ENCODE results near the gene CLSTN2.

Gene CLSTN2

DNA sequence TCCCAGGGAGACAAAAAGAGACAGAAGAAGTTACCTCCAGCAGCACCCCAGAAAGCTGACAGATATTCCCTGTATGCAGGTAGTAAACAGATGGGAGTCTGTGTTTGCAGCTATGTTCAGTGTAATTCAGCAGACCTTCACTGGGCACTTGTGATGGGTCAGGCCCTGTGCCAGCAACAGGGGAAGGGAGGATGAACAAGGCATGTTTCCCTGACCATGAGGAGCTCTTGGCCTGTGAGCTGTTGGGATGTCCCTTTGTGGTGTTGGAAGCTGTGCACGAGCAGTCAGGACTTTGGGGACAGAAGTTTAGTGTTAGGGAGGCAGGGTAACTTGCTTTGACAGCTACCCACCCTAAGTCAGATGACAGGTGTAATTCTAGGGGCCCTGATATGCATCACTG lies 636.9 kb downstream of the CLSTN2 start:
- no peak overlapping the region for H3K27ac Mint-ChIP-seq
- H3K4me1 Mint-ChIP-seq (ENCODE audit: low read depth), result no peaks in the 10 kb centered on the region
- no peak overlapping the region for H3K4me3 Mint-ChIP-seq
- no peaks in the 10 kb centered on the region for H3K27me3 Mint-ChIP-seq
- no peaks in the 10 kb centered on the region for H3K36me3 Mint-ChIP-seq
- no peaks in the 10 kb centered on the region for H3K9me3 Mint-ChIP-seq (ENCODE audit: low read depth)

DNA sequence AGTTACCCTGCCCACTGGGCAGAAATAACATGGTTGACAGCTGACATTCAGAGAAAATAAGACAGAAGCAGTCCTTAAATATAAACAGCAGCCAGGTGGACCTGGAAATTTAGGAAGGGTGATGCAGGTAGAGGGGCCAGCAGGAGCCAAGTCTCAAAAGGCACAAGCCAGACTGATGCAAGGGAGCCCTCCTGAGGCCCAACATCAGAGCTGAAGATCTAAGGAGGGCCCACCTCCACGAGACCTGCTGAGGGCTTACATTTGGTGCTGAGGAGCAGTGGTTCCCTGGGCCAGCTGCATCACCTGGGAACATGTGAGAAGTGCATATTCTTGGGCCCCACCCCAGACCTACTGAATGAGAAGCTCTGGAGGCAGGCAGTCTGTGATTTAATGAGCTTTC lies 637.3 kb downstream of the CLSTN2 start:
- Mint-ChIP-seq H3K9me3 (ENCODE audit: low read depth) (no peaks in the 10 kb centered on the region), H3K27ac (no peak overlapping the region), H3K4me1 (ENCODE audit: low read depth) (no peaks in the 10 kb centered on the region), H3K36me3 (no peaks in the 10 kb centered on the region), H3K4me3 (no peak overlapping the region), H3K27me3 (no peaks in the 10 kb centered on the region)

DNA sequence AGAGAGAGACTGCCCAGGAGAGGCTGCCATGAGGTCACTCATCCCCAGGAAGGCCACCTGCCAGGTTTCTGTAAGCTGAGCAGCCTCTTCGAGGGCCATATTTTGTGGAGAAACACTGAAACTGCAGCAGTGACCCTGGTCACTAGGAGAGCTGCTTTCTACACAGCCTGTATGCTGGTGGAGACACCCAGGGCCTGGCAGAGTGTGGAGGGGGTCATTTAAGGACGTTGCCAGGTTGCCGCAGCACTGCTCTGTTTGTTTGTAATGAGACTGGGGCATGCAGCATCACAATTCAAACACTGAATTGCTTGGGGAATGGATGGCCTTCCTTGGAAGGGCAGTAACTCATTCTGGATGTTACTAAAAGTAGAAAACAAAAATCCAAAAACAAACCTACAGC lies 638.0 kb downstream of the CLSTN2 start:
- H3K27ac Mint-ChIP-seq, result no peak overlapping the region
- H3K27me3 Mint-ChIP-seq, result no peaks in the 10 kb centered on the region
- H3K36me3 Mint-ChIP-seq, result no peaks in the 10 kb centered on the region
- H3K4me1 Mint-ChIP-seq (ENCODE audit: low read depth), result no peaks in the 10 kb centered on the region
- H3K4me3 Mint-ChIP-seq, result no peak overlapping the region
- H3K9me3 Mint-ChIP-seq (ENCODE audit: low read depth), result no peaks in the 10 kb centered on the region

DNA sequence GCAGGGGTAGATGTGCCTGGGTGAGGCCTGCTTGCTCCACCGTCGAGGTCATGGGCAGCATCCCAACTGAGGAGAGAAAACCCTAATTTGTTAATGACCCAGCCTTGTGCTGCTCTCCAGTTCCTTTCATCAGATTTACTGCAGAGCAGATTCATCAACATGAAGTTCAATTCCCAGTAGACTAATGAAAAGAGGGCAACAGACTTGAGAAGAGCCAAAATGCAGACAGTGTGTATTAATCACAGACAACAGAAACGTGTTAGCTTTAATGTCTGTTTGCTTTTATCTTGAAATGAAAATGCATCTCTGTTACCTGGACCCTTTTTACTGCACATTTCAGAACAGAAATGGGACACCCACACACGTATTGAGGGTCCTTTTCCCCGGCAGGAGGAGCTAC lies 639.4 kb downstream of the CLSTN2 start:
- Mint-ChIP-seq H3K9me3 (ENCODE audit: low read depth) (no peaks in the 10 kb centered on the region), H3K27ac (no peak overlapping the region), H3K27me3 (no peaks in the 10 kb centered on the region), H3K4me1 (ENCODE audit: low read depth) (no peaks in the 10 kb centered on the region), H3K36me3 (no peaks in the 10 kb centered on the region), H3K4me3 (no peak overlapping the region)

DNA sequence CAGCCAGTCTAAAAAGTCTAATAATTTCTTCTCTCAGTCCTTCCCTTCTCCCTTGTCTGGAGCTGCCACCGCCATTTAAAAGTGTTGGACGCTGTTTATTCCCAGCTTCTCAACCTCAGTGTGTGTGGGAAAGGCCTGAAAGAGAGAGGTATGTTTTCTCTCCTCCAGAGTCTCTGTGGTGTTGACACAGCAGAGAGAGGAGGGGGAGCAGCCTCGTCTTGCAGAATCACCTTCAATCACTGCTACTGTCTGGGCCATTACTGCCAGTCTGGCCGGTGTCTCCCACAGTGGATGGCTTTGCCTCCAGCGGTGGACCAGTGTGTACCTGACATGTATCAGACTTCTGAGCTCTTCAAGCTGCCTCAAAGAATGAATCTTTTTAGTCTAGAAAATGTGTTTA lies 641.5 kb downstream of the CLSTN2 start:
- no peak overlapping the region for H3K27ac Mint-ChIP-seq
- no peak overlapping the region for H3K4me3 Mint-ChIP-seq
- H3K36me3 Mint-ChIP-seq, result no peaks in the 10 kb centered on the region
- peaks cover 6% of the 10 kb centered on the region for H3K27me3 Mint-ChIP-seq
- H3K4me1 Mint-ChIP-seq (ENCODE audit: low read depth), result no peaks in the 10 kb centered on the region
- H3K9me3 Mint-ChIP-seq (ENCODE audit: low read depth), result no peaks in the 10 kb centered on the region

DNA sequence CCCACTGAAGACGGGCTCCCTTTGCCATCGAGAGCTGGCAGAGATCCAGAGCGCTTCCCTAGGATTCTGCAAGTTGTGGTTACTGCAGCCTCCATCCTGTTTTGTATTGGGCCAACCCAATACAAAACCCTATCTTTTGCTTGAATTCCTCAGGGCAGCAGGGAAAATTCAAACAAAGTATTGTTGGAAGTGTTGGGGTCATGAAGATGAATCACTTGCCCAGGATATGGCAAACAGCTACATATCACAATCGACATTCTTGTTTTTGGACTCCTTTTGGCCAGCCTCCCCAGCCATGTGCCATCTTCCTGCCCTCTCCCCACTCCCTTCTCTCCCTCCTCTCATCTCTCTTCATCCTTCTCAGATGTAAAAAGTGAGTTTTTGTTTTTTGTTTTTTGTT lies 642.9 kb downstream of the CLSTN2 start:
- Mint-ChIP-seq H3K27me3 (peaks cover 6% of the 10 kb centered on the region), H3K9me3 (ENCODE audit: low read depth) (no peaks in the 10 kb centered on the region), H3K27ac (no peak overlapping the region), H3K36me3 (no peaks in the 10 kb centered on the region), H3K4me3 (no peak overlapping the region), H3K4me1 (ENCODE audit: low read depth) (no peaks in the 10 kb centered on the region)

DNA sequence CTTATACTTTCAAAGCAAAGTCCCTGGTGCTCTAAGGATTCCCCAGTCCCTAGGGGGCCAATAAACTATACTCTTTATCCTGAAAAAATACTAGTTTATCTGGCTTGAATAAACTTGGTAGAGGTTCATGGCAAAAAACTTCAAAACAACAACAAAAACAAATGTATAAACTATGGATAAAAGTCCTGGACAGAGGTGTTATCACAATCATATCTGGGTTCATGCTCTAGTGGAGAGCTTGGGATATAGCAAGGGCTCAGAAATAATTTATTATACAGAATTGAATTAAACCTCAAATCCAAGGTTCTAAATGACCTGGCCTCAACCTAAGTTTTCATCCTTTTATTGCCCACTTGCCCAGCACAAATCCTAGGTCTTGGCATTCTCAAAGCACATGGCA lies 644.3 kb downstream of the CLSTN2 start:
- Mint-ChIP-seq H3K4me1 (ENCODE audit: low read depth) (no peaks in the 10 kb centered on the region), H3K4me3 (no peak overlapping the region), H3K27me3 (peaks cover 8% of the 10 kb centered on the region), H3K9me3 (ENCODE audit: low read depth) (no peaks in the 10 kb centered on the region), H3K27ac (no peak overlapping the region), H3K36me3 (no peaks in the 10 kb centered on the region)

DNA sequence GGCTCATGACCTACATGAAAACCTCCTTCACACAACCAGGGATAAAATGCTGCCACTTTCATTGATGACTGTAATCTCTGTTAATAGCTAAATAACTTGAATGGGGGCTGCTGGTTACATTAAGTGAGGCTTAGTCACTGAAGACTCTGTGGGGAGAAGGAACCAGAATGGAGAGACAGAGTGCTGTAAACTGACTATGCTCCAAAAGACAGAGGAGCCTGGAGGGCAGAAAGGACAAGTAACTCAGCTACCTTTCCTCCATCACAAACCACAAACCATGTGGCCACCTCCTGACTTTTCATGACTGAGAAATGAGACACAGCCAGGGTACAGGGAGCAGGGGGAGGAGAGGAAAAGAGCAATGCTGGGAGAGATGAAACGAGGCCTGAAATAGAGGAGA lies 645.8 kb downstream of the CLSTN2 start:
- Mint-ChIP-seq H3K4me3 (no peak overlapping the region), H3K36me3 (no peaks in the 10 kb centered on the region), H3K27me3 (peaks cover 9% of the 10 kb centered on the region), H3K4me1 (ENCODE audit: low read depth) (no peaks in the 10 kb centered on the region), H3K27ac (no peak overlapping the region), H3K9me3 (ENCODE audit: low read depth) (no peaks in the 10 kb centered on the region)

DNA sequence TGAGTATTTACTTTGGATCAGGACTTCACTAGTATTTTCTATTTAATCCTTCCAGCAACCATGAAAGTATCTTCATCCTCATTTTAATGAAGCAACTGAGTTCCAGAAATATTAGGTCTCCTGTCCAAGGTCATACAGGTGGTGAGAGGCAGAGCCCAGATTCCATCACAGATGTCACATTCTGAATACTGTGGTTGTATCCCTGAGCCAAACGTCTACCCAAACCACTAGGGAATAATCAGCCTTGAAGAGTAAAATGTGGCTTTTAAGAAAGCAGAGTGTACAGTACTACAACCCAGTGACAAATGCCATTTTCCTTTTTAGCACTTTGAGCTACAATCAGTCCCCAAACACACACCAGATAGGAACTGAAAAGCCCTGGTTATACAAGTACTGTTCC lies 649.6 kb downstream of the CLSTN2 start:
- no peaks in the 10 kb centered on the region for H3K4me1 Mint-ChIP-seq (ENCODE audit: low read depth)
- no peaks in the 10 kb centered on the region for H3K9me3 Mint-ChIP-seq (ENCODE audit: low read depth)
- H3K36me3 Mint-ChIP-seq, result no peaks in the 10 kb centered on the region
- H3K27me3 Mint-ChIP-seq, result peaks cover 10% of the 10 kb centered on the region
- no peak overlapping the region for H3K4me3 Mint-ChIP-seq
- no peak overlapping the region for H3K27ac Mint-ChIP-seq

DNA sequence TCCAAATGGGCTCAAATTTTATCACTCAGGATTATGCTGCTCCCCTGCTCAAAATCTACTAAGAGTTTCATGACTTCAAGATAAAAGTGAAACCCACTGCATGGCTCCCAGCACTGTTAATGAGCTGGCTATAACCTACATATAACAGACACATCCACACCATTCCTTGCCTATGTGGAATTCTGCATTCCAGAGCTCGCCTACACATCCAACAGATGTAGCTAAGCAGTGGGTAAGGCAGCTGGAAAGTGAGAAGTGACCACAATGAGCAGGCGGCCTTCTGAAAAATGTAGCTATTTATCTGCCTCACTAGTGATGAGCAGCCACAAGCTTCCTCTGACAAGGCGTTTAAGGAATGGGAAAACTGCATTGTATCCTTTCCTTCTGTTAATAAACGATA lies 650.8 kb downstream of the CLSTN2 start:
- H3K4me3 Mint-ChIP-seq, result no peak overlapping the region
- no peak overlapping the region for H3K27ac Mint-ChIP-seq
- no peaks in the 10 kb centered on the region for H3K9me3 Mint-ChIP-seq (ENCODE audit: low read depth)
- no peaks in the 10 kb centered on the region for H3K4me1 Mint-ChIP-seq (ENCODE audit: low read depth)
- H3K36me3 Mint-ChIP-seq, result no peaks in the 10 kb centered on the region
- peaks cover 7% of the 10 kb centered on the region for H3K27me3 Mint-ChIP-seq

DNA sequence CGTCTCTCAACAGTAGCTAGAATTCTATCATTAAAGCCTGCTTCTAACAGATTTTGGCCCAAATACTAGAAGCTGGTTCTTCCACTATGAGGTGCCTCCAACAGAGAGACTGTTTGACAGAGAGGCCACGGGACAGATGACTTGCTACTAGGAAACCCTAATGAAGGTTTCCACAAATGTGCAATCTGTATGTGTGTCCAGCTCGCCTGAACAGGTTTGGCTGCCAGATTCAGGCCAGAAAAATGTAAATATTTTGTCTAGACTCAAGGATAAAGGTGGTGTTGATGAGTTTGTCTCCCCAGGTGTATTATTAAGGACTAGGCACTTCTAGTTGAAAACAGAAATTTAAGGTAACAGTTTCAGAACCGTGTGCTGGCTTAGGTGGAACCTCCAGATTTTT lies 651.3 kb downstream of the CLSTN2 start:
- Mint-ChIP-seq H3K4me1 (ENCODE audit: low read depth) (no peaks in the 10 kb centered on the region), H3K4me3 (no peak overlapping the region), H3K9me3 (ENCODE audit: low read depth) (no peaks in the 10 kb centered on the region), H3K27ac (no peak overlapping the region), H3K27me3 (peaks cover 6% of the 10 kb centered on the region), H3K36me3 (no peaks in the 10 kb centered on the region)

DNA sequence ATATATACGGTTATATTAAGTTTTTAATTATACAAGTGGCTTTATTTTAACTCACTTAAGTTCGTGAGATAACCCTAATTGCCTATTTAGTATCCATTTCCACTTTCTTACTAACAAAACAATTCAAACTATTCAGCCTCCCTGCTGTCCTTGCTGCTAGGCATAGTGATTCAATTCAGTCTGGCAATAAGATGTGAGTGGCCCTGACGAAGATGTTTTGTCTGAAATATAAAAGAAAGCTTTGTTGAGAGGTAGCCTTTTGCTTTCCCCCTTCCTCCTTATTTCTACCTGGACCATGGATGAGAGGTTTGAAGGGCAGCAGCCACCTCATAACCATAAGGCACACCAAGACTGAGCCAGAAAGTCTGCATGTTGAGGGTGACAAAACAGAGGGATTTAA lies 653.6 kb downstream of the CLSTN2 start:
- H3K27me3 Mint-ChIP-seq, result peaks cover 9% of the 10 kb centered on the region
- H3K4me3 Mint-ChIP-seq, result no peak overlapping the region
- no peaks in the 10 kb centered on the region for H3K9me3 Mint-ChIP-seq (ENCODE audit: low read depth)
- no peak overlapping the region for H3K27ac Mint-ChIP-seq
- H3K36me3 Mint-ChIP-seq, result no peaks in the 10 kb centered on the region
- H3K4me1 Mint-ChIP-seq (ENCODE audit: low read depth), result no peaks in the 10 kb centered on the region

DNA sequence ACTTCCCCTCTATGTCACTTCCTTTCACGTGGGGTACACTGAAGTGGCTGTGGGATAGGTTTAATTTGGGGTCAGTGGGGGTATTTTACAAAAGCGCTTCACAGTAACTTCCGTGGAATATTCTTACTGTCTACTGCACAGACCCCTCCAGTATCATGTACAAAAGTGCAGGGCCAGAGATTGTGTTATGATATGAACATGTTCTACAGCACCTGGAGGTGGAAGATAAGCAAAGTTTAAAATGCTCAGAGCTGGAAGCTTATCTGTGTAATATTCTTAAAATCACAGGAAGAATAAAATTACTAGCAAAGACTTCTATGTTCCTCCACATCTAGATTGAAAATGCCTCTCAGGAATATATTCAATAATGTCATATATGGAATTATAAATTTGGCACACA lies 658.8 kb downstream of the CLSTN2 start:
- H3K27ac Mint-ChIP-seq, result no peak overlapping the region

DNA sequence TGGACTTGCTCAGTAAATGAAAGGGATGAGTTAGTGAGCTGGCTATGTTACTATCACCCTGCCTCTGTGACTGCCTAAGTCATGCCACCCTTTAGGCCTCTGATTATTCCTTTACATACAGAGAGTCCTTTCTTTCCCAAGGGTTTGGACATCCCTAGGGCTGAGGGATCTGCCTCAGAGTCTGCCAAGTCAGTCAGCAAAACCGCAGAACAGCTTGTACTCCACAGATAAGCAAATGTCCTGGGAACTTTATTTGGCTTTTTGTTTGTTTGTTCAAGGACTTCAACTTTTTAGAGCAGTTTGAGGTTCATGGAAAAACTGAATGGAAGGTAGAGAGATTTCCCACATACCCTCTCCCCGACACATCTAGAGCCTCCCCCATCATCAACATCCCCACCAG lies 660.3 kb downstream of the CLSTN2 start:
- Mint-ChIP-seq H3K9me3 (ENCODE audit: low read depth) (no peaks in the 10 kb centered on the region), H3K27ac (no peak overlapping the region), H3K36me3 (no peaks in the 10 kb centered on the region), H3K4me3 (no peak overlapping the region), H3K4me1 (ENCODE audit: low read depth) (no peaks in the 10 kb centered on the region), H3K27me3 (peaks cover 3% of the 10 kb centered on the region)

More for the DNA sequence above, 658.8 kb downstream of the CLSTN2 start:
- peaks cover 4% of the 10 kb centered on the region for H3K27me3 Mint-ChIP-seq
- H3K36me3 Mint-ChIP-seq, result no peaks in the 10 kb centered on the region
- no peaks in the 10 kb centered on the region for H3K4me1 Mint-ChIP-seq (ENCODE audit: low read depth)
- no peaks in the 10 kb centered on the region for H3K9me3 Mint-ChIP-seq (ENCODE audit: low read depth)
- no peak overlapping the region for H3K4me3 Mint-ChIP-seq

DNA sequence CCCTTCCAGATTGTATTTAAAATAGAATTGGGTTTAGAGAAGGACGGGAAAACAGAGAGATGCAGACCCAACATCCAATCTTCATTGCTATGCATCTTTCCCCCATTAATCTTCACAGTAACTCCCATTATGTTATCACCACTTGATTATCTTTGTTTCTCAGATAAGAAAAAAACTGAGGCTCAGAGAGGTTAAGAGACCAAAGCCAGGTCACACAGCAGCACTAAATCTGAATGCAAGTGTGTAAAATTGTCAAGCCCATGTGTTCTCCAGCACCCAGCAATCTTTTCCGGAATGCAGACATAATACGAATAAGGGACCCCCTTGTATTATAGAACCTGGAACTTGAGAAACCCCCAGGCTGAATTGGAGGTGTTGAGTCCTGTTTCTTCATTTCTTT lies 662.4 kb downstream of the CLSTN2 start:
- no peaks in the 10 kb centered on the region for H3K4me1 Mint-ChIP-seq (ENCODE audit: low read depth)
- H3K9me3 Mint-ChIP-seq (ENCODE audit: low read depth), result no peaks in the 10 kb centered on the region
- no peaks in the 10 kb centered on the region for H3K36me3 Mint-ChIP-seq
- peaks cover 3% of the 10 kb centered on the region for H3K27me3 Mint-ChIP-seq
- no peak overlapping the region for H3K4me3 Mint-ChIP-seq
- no peak overlapping the region for H3K27ac Mint-ChIP-seq

DNA sequence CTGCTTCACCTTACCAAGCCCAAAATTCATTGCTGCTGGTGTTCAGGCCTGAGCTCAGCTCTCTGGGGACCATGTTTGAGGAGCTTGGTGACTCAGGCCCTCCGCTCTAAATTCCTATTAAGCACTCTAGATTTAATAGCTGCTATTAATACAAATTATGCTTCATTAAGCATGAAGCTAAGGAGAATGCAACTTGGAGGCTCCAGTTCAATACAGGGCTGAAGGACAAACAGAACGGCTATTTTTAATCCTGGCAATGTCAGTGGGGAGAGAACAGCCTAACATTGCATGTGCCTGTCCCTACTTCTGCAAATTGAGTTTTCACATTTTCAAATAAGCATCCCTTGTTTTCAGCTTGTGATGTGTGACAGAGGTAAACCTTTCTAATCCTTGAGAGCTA lies 662.8 kb downstream of the CLSTN2 start:
- Mint-ChIP-seq H3K36me3 (no peaks in the 10 kb centered on the region), H3K27me3 (no peaks in the 10 kb centered on the region), H3K4me1 (ENCODE audit: low read depth) (no peaks in the 10 kb centered on the region), H3K9me3 (ENCODE audit: low read depth) (no peaks in the 10 kb centered on the region), H3K27ac (no peak overlapping the region), H3K4me3 (no peak overlapping the region)

DNA sequence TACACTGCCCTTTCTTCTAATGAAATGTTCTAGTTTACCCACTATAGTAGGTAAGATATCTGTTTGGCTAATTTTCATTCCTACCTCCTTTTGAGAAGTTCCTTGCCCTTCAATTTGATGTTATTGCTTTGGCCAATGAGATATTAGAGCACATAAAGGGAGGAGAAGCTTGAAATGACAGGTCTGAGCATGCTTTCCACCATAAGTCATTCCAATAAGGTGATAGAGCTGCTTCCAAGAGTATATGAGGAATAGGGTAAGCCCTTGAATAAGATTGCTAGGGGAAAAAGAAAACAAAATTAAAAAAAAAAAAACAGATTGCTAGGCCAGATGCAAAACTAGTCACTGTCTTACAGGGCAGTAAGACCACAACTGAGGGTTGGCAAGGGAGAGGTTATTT lies 664.0 kb downstream of the CLSTN2 start:
- no peaks in the 10 kb centered on the region for H3K27me3 Mint-ChIP-seq
- no peaks in the 10 kb centered on the region for H3K9me3 Mint-ChIP-seq (ENCODE audit: low read depth)
- H3K27ac Mint-ChIP-seq, result no peak overlapping the region
- H3K4me3 Mint-ChIP-seq, result no peak overlapping the region
- no peaks in the 10 kb centered on the region for H3K4me1 Mint-ChIP-seq (ENCODE audit: low read depth)
- H3K36me3 Mint-ChIP-seq, result no peaks in the 10 kb centered on the region
